Adrenal gland (tissue), 5 donors: Measurements from ENCODE around the gene EPHA6.

ENCODE experiments used
- CTCF ChIP-seq, 6 experiments: fragments of 450-650 bp in 4 of 6; fragments of 200-600 bp in 2 of 6; sonication (generic) in 1 of 6; IDR thresholded peaks; 1 replicate in 5 of 6; 2 replicates in 1 of 6; pipeline versions ENCODE4 v1.5.1 to v1.8.0; 2016 to 2021; ENCODE audit warnings: antibody characterized with exemption in 6 of 6, mild to moderate bottlenecking in 2 of 6, moderate library complexity in 1 of 6
- POLR2A ChIP-seq, 2 donors: fragments of 450-650 bp; IDR thresholded peaks; one replicate each; pipeline ENCODE4 v1.6.1; 2017; ENCODE audit warnings: antibody characterized with exemption in 2 of 2, mild to moderate bottlenecking in 2 of 2, moderate library complexity in 1 of 2
- donor health status: DM: no; HTN: no; CAD: no.

GRCh38 chr3:97497138-97497537 is 682.7 kb downstream of the EPHA6 start:
- TF ChIP-seq CTCF (IDR thresholded peaks at IDR 0.05) (no peak), POLR2A (IDR thresholded peaks at IDR 0.05) (no peak)
